Loucy (cell line): ENCODE results near the gene TOR1AIP2.
A peak's percentile ranks its signal among the peaks of the same experiment; 100 is the strongest.

ENCODE experiments used
- H2AFZ ChIP-seq: fragments of 200-600 bp; sonication (generic); 2 replicates; pipeline ENCODE4 v1.6.0; 2016; ENCODE audit warnings: antibody characterized with exemption, mild to moderate bottlenecking, low read length, moderate library complexity
- H3F3A ChIP-seq: fragments of 200-600 bp; 2 replicates; pipeline ENCODE4 v1.6.0; 2016; ENCODE audit warnings: antibody characterized with exemption, low read depth, mild to moderate bottlenecking
- H3K27me3 ChIP-seq: fragments of 200-600 bp; sonication (generic); 2 replicates; pipeline ENCODE4 v1.6.1; 2014; ENCODE audit warnings: low read length, mild to moderate bottlenecking; ENCODE audit not compliant: insufficient read depth, poor library complexity, severe bottlenecking
- H3K36me3 ChIP-seq: fragments of 200-600 bp; sonication (generic); 2 replicates; pipeline ENCODE4 v1.6.1; 2016; ENCODE audit warnings: low read length; ENCODE audit not compliant: insufficient read depth
- H3K4me1 ChIP-seq: fragments of 200-600 bp; sonication (generic); 2 replicates; pipeline ENCODE4 v1.5.1; 2014; ENCODE audit warnings: low read length, mild to moderate bottlenecking; ENCODE audit not compliant: insufficient read depth, poor library complexity, severe bottlenecking
- H3K4me2 ChIP-seq: fragments of 200-600 bp; sonication (generic); 2 replicates; pipeline ENCODE4 v1.6.0; 2014; ENCODE audit warnings: antibody characterized with exemption, low read length, low read depth, mild to moderate bottlenecking; ENCODE audit not compliant: poor library complexity, severe bottlenecking
- H3K4me3 ChIP-seq: fragments of 200-600 bp; sonication (generic); 2 replicates; pipeline ENCODE4 v1.5.1; 2014; ENCODE audit warnings: low read length, mild to moderate bottlenecking, mixed read lengths; ENCODE audit not compliant: poor library complexity, severe bottlenecking
- H3K79me2 ChIP-seq: fragments of 200-600 bp; sonication (generic); 2 replicates; pipeline ENCODE4 v1.6.1; 2014; ENCODE audit warnings: low read length; ENCODE audit not compliant: insufficient read depth
- H3K9ac ChIP-seq: fragments of 200-600 bp; sonication (generic); 2 replicates; pipeline ENCODE4 v1.6.0; 2014; ENCODE audit warnings: mild to moderate bottlenecking, low read depth, low read length, moderate library complexity; ENCODE audit not compliant: poor library complexity, severe bottlenecking
- H3K9me2 ChIP-seq: fragments of 200-600 bp; sonication (generic); replicated peaks from 2 replicates; pipeline ENCODE4 v1.6.1; 2016; ENCODE audit warnings: low read depth, low read length, mixed read lengths
- H3K9me3 ChIP-seq: fragments of 200-600 bp; sonication (generic); 2 replicates; pipeline ENCODE4 v1.6.1; 2014; ENCODE audit warnings: mild to moderate bottlenecking, antibody characterized with exemption, low read length, low read depth; ENCODE audit not compliant: insufficient read depth
- H4K20me1 ChIP-seq: fragments of 200-600 bp; sonication (generic); 2 replicates; pipeline ENCODE4 v1.6.0; 2014; ENCODE audit warnings: antibody characterized with exemption, low read length, mild to moderate bottlenecking; ENCODE audit not compliant: insufficient read depth, poor library complexity, severe bottlenecking
- EZH2phosphoT487 ChIP-seq: fragments of 200-600 bp; IDR thresholded peaks from 2 replicates; pipeline ENCODE4 v1.6.1; 2018; ENCODE audit warnings: antibody characterized with exemption, mild to moderate bottlenecking, moderate library complexity, borderline replicate concordance
- TF ChIP-seq, protein P1 (sequence below): fragments of 200-600 bp; sonication (generic); conservative IDR thresholded peaks from 2 replicates; pipeline ENCODE4 v1.5.1; 2014; ENCODE audit warnings: mild to moderate bottlenecking, antibody characterized with exemption, low read length

Gene TOR1AIP2

DNA sequence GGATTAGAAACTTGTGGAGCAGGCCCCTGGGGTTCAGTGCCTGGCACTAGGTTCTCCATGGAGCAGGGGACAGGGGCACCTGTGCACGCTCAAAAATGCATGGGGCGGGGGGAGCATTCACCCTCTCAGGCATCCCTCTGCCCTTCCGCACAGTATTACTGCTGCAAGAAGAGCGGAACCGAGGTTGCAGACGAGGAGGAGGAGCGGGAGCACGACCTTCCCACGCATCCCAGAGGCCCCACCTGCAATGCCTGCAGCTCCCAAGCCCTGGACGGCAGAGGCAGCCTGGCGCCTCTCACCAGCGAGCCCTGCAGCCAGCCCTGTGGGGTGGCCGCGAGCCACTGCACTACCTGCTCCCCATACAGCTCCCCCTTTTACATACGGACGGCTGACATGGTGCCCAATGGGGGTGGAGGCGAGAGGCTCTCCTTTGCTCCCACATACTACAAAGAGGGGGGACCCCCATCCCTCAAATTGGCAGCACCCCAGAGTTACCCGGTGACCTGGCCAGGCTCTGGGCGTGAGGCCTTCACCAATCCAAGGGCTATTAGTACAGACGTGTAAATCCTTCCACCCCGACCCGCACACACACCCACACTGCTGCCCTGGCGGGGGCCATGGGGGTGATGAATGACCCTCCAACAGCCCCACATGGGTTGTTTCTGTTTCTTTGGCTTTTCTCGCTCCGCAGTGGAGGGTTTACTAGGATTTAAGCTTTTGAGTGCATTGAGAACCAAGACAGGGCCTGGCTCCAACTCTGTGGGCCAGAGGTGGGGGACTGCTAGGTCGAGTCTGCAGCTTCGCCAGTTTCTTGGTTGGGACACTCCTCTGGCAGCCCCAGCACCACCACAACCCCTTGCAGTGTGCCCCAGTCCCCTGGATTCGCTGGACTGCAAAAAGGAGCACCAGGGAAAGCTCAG lies 63.7 kb downstream of the TOR1AIP2 start:
- no peaks in the 10 kb centered on the region for H4K20me1 ChIP-seq
- H3K4me3 ChIP-seq, result no peak overlapping the region
- H3K79me2 ChIP-seq, result no peaks in the 10 kb centered on the region
- H3K9me2 ChIP-seq, result no peaks in the 10 kb centered on the region
- peaks cover 8% of the 10 kb centered on the region for H3K4me1 ChIP-seq
- H3K9ac ChIP-seq, result no peak overlapping the region
- H3K4me2 ChIP-seq, result peak overlapping the region; percentile 86
- H3F3A ChIP-seq, result no peaks in the 10 kb centered on the region
- H3K27me3 ChIP-seq, result no peaks in the 10 kb centered on the region
- H3K9me3 ChIP-seq, result no peaks in the 10 kb centered on the region
- TF ChIP-seq EZH2phosphoT487, result no peak
- TF ChIP-seq, protein P1, sequence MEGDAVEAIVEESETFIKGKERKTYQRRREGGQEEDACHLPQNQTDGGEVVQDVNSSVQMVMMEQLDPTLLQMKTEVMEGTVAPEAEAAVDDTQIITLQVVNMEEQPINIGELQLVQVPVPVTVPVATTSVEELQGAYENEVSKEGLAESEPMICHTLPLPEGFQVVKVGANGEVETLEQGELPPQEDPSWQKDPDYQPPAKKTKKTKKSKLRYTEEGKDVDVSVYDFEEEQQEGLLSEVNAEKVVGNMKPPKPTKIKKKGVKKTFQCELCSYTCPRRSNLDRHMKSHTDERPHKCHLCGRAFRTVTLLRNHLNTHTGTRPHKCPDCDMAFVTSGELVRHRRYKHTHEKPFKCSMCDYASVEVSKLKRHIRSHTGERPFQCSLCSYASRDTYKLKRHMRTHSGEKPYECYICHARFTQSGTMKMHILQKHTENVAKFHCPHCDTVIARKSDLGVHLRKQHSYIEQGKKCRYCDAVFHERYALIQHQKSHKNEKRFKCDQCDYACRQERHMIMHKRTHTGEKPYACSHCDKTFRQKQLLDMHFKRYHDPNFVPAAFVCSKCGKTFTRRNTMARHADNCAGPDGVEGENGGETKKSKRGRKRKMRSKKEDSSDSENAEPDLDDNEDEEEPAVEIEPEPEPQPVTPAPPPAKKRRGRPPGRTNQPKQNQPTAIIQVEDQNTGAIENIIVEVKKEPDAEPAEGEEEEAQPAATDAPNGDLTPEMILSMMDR, result no peak
- H3K36me3 ChIP-seq, result no peaks in the 10 kb centered on the region
- peak overlapping the region; percentile 96; the same call in 1 of the 2 replicates for H2AFZ ChIP-seq

DNA sequence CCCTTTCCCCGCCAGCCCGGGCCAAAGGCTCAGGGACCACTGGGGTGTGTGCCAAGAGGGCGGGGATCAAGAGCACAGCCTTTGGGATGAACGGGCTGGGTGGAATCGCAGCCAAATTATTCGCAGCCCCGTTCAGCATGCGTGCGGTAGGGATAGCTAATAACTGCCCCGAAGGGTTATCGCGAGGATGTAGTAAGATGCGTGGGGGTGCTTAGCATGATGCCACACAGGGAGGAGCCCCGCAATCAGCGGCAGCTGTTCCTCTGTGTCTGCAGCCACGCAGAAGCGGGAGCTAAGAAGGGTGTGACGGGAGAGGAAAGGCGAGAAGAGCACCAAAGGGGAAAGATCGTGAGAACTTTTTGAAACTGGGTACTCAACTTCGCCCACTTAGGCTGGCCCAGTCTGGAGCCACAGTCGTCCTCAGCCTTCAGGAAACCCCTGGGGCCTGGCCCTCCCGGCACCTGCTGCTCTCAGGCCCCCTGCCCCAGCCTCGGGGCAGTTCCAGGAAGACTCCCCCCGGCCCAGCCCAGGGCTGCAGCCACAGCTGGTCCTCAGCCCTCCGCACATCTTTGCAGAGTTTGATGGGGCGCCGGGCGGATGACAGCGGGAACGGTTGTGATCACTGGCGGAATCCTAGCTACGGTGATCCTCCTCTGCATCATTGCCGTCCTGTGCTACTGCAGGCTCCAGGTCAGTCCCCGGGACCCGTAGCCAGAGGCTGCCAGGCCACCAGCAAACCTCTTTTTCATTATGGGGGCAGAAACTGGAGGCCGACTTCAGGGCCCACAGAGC lies 64.9 kb downstream of the TOR1AIP2 start:
- no peak overlapping the region for H3K4me3 ChIP-seq
- TF ChIP-seq, protein P1, result no peak
- H3K4me1 ChIP-seq, result peaks cover 8% of the 10 kb centered on the region
- no peak overlapping the region for H3K4me2 ChIP-seq
- H4K20me1 ChIP-seq, result no peaks in the 10 kb centered on the region
- no peak overlapping the region for H3K9ac ChIP-seq
- H3K27me3 ChIP-seq, result no peaks in the 10 kb centered on the region
- no peak overlapping the region for H2AFZ ChIP-seq
- no peaks in the 10 kb centered on the region for H3K9me3 ChIP-seq
- H3K9me2 ChIP-seq, result no peaks in the 10 kb centered on the region
- H3K36me3 ChIP-seq, result no peaks in the 10 kb centered on the region
- no peaks in the 10 kb centered on the region for H3F3A ChIP-seq
- H3K79me2 ChIP-seq, result no peaks in the 10 kb centered on the region

DNA sequence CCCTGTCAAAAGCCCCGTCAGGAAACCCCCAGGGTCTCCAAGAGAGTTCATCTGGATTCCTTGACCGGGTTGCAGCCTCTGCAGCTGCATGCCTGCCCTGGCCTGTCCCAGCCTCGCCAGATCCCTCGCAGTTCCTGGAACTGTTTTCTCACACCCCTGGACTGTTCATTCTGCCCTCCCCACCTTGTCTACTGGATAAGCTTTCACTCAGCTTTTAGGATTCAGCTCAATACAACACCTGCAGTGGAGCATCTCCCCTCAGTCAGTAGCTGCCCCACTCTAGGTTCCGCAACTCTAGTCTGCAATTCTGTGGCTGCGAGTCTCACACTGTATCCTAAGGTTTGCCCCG lies 67.3 kb downstream of the TOR1AIP2 start:
- TF ChIP-seq EZH2phosphoT487, result no peak
- TF ChIP-seq, protein P1, result no peak
- no peaks in the 10 kb centered on the region for H3K9me3 ChIP-seq
- H3K4me1 ChIP-seq, result peaks cover 11% of the 10 kb centered on the region
- H3K27me3 ChIP-seq, result no peaks in the 10 kb centered on the region
- no peak overlapping the region for H3K4me2 ChIP-seq
- no peaks in the 10 kb centered on the region for H3K9me2 ChIP-seq
- no peaks in the 10 kb centered on the region for H4K20me1 ChIP-seq
- no peaks in the 10 kb centered on the region for H3F3A ChIP-seq
- H2AFZ ChIP-seq, result no peak overlapping the region
- no peaks in the 10 kb centered on the region for H3K79me2 ChIP-seq
- H3K9ac ChIP-seq, result no peak overlapping the region
- H3K36me3 ChIP-seq, result no peaks in the 10 kb centered on the region
- H3K4me3 ChIP-seq, result no peak overlapping the region
